WTC11 (cell line): Measurements from ENCODE around the gene ZNF710. TPM values are rescaled to one million over a fixed set of nuclear protein-coding genes. Genes with fewer than 3 reads are reported as not detected.

ENCODE experiments used
- ATF1 ChIP-seq: sonication (generic); formaldehyde crosslinking; IDR thresholded peaks from 2 replicates; pipeline ENCODE4 v1.8.1; 2023; ENCODE audit warnings: mild to moderate bottlenecking, moderate library complexity, missing genetic modification reagents
- ELF4 ChIP-seq: sonication (generic); formaldehyde crosslinking; IDR thresholded peaks from 2 replicates; pipeline ENCODE4 v1.8.1; 2022; ENCODE audit warnings: low read depth, mild to moderate bottlenecking, moderate library complexity, missing genetic modification reagents
- FOXK1 ChIP-seq: sonication (generic); formaldehyde crosslinking; IDR thresholded peaks from 2 replicates; pipeline ENCODE4 v1.8.0; 2022; ENCODE audit warnings: mild to moderate bottlenecking, moderate library complexity, missing genetic modification reagents
- GTF2I ChIP-seq: fragments of 250-450 bp; sonication (Bioruptor Pico); conservative IDR thresholded peaks from 2 replicates; pipeline ENCODE4 v1.4.0; 2021; ENCODE audit warnings: mild to moderate bottlenecking
- JUN ChIP-seq: sonication (generic); formaldehyde crosslinking; IDR thresholded peaks from 2 replicates; pipeline ENCODE4 v1.8.0; 2023; ENCODE audit warnings: mild to moderate bottlenecking, missing genetic modification reagents
- OVOL2 ChIP-seq: fragments of 250-450 bp; sonication (Bioruptor Pico); IDR thresholded peaks from 2 replicates; pipeline ENCODE4 v1.9.0; 2021; ENCODE audit warnings: mild to moderate bottlenecking, borderline replicate concordance
- PRRX2 ChIP-seq: fragments of 250-450 bp; sonication (Bioruptor Pico); IDR thresholded peaks from 2 replicates; pipeline ENCODE4 v1.8.0; 2021; ENCODE audit warnings: mild to moderate bottlenecking
- SP1 ChIP-seq: sonication (generic); formaldehyde crosslinking; conservative IDR thresholded peaks from 2 replicates; pipeline ENCODE4 v1.8.1; 2022; ENCODE audit warnings: missing genetic modification reagents
- TCF7 ChIP-seq: sonication (generic); formaldehyde crosslinking; IDR thresholded peaks from 2 replicates; pipeline ENCODE4 v1.8.0; 2022; ENCODE audit warnings: mild to moderate bottlenecking, low read depth, missing genetic modification reagents, moderate library complexity
- TEAD1 ChIP-seq: sonication (generic); formaldehyde crosslinking; IDR thresholded peaks from 2 replicates; pipeline ENCODE4 v1.8.0; 2022; ENCODE audit warnings: mild to moderate bottlenecking, missing genetic modification reagents
- TEAD4 ChIP-seq: sonication (generic); formaldehyde crosslinking; IDR thresholded peaks from 2 replicates; pipeline ENCODE4 v1.8.0; 2022; ENCODE audit warnings: mild to moderate bottlenecking, missing genetic modification reagents
- ZBTB21 ChIP-seq: sonication (generic); formaldehyde crosslinking; IDR thresholded peaks from 2 replicates; pipeline ENCODE4 v1.8.1; 2023; ENCODE audit warnings: mild to moderate bottlenecking, missing genetic modification reagents, borderline replicate concordance
- ZNF121 ChIP-seq: sonication (generic); formaldehyde crosslinking; IDR thresholded peaks from 2 replicates; pipeline ENCODE4 v1.8.0; 2023; ENCODE audit warnings: missing genetic modification reagents
- ZNF219 ChIP-seq: sonication (generic); formaldehyde crosslinking; IDR thresholded peaks from 2 replicates; pipeline ENCODE4 v1.8.0; 2023; ENCODE audit warnings: missing genetic modification reagents, mild to moderate bottlenecking, borderline replicate concordance
- ZNF263 ChIP-seq: sonication (generic); formaldehyde crosslinking; IDR thresholded peaks from 2 replicates; pipeline ENCODE4 v1.8.1; 2022; ENCODE audit warnings: low read depth, mild to moderate bottlenecking, moderate library complexity, missing genetic modification reagents
- ZNF317 ChIP-seq: sonication (generic); formaldehyde crosslinking; IDR thresholded peaks from 2 replicates; pipeline ENCODE4 v1.8.1; 2023; ENCODE audit warnings: low read depth, mild to moderate bottlenecking, moderate library complexity, missing genetic modification reagents, borderline replicate concordance
- ZNF671 ChIP-seq: fragments of 250-450 bp; sonication (Bioruptor Pico); IDR thresholded peaks from 2 replicates; pipeline ENCODE4 v1.8.0; 2021; ENCODE audit warnings: mild to moderate bottlenecking
- total RNA-seq: library from RNA; stranded (reverse); gene quantifications from 3 replicates; pipeline ENCODE4 v1.2.3, GENCODE V29; 2021
- TF ChIP-seq, protein P1 (sequence below): fragments of 250-450 bp; sonication (Bioruptor Pico); IDR thresholded peaks from 2 replicates; pipeline ENCODE4 v1.9.0; 2021; ENCODE audit warnings: mild to moderate bottlenecking, borderline replicate concordance
- TF ChIP-seq, protein P2 (sequence below): sonication (generic); formaldehyde crosslinking; IDR thresholded peaks from 2 replicates; pipeline ENCODE4 v1.8.1; 2023; ENCODE audit warnings: mild to moderate bottlenecking, moderate library complexity, missing genetic modification reagents
- TF ChIP-seq, protein P3 (sequence below): sonication (generic); formaldehyde crosslinking; IDR thresholded peaks from 2 replicates; pipeline ENCODE4 v1.8.1; 2022; ENCODE audit warnings: low read depth, mild to moderate bottlenecking, moderate library complexity, missing genetic modification reagents, borderline replicate concordance
- TF ChIP-seq, protein P4 (sequence below): fragments of 250-450 bp; sonication (Bioruptor Pico); IDR thresholded peaks from 2 replicates; pipeline ENCODE4 v1.9.0; 2021; ENCODE audit warnings: moderate library complexity, mild to moderate bottlenecking, inconsistent platforms, borderline replicate concordance
- TF ChIP-seq, protein P5 (sequence below): sonication (generic); formaldehyde crosslinking; IDR thresholded peaks from 2 replicates; pipeline ENCODE4 v1.8.1; 2022; ENCODE audit warnings: mild to moderate bottlenecking, missing genetic modification reagents, moderate library complexity, borderline replicate concordance
- TF ChIP-seq, protein P6 (sequence below): fragments of 200-600 bp; IDR thresholded peaks from 2 replicates; pipeline ENCODE4 v1.8.0; 2022; ENCODE audit warnings: antibody characterized with exemption
- TF ChIP-seq, protein P7 (sequence below): sonication (generic); formaldehyde crosslinking; IDR thresholded peaks from 2 replicates; pipeline ENCODE4 v1.8.1; 2023; ENCODE audit warnings: mild to moderate bottlenecking, missing genetic modification reagents, borderline replicate concordance

The ZNF710 gene
- total RNA-seq, 1 experiment from 2014 or later: 25.9 TPM

DNA sequence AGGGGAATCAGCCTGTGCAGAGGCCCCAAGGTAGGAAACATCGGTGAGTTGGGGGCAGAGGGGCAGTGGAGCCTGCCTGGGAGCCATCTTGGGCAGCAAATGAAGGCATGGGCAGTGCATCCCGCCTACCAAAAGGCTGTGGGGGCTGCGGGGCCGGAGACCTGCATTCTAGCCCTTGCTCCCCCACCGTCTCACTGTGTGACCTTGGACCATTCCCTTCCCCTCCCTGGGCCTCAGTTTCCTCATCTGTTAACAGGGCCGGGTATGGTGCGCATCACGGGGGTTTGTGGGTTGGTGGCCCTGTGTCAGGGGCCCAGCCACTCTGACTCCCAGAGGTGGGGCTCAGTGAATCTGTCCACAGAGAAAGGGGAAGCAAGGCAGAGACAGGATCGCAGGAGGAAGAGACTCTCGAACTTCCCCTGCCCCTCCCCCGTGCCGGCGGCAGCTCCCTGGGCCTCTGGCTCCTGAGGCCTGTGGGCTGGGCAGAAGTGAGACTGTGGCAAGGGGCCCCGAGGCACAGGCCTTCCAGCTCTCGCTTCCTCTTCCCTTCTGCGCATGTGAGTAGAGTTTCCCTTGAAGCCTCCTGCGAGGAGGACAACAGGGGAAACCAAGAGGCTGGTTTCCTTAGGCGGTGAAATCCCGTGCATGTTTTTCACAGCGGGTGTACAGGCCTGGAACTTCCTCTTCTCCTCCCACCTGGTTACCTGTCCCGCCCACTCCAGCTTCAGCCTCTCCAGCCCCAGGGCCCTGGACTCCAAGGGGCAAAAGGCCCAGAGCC, 58.3 kb downstream of the ZNF710 start (continued):
- TF ChIP-seq TCF7 (CRISPR knock-in tag) (no peak), TEAD1 (CRISPR knock-in tag) (peak; percentile 65), ZNF263 (no peak), OVOL2 (CRISPR knock-in tag) (no peak), PRRX2 (CRISPR knock-in tag) (no peak), FOXK1 (CRISPR knock-in tag) (peak; percentile 61; the same call in 1 of the 2 replicates), GTF2I (CRISPR knock-in tag) (no peak), TEAD4 (CRISPR knock-in tag) (no peak), ATF1 (CRISPR knock-in tag) (no peak), SP1 (CRISPR knock-in tag) (peak; percentile 69), JUN (CRISPR knock-in tag) (no peak), ZNF121 (CRISPR knock-in tag) (no peak; the same call in 1 of the 2 replicates), ZNF219 (CRISPR knock-in tag) (no peak), ZNF317 (CRISPR knock-in tag) (no peak), ZNF671 (CRISPR knock-in tag) (no peak), ZBTB21 (no peak), ELF4 (CRISPR knock-in tag) (no peak)
- TF ChIP-seq, protein P1, sequence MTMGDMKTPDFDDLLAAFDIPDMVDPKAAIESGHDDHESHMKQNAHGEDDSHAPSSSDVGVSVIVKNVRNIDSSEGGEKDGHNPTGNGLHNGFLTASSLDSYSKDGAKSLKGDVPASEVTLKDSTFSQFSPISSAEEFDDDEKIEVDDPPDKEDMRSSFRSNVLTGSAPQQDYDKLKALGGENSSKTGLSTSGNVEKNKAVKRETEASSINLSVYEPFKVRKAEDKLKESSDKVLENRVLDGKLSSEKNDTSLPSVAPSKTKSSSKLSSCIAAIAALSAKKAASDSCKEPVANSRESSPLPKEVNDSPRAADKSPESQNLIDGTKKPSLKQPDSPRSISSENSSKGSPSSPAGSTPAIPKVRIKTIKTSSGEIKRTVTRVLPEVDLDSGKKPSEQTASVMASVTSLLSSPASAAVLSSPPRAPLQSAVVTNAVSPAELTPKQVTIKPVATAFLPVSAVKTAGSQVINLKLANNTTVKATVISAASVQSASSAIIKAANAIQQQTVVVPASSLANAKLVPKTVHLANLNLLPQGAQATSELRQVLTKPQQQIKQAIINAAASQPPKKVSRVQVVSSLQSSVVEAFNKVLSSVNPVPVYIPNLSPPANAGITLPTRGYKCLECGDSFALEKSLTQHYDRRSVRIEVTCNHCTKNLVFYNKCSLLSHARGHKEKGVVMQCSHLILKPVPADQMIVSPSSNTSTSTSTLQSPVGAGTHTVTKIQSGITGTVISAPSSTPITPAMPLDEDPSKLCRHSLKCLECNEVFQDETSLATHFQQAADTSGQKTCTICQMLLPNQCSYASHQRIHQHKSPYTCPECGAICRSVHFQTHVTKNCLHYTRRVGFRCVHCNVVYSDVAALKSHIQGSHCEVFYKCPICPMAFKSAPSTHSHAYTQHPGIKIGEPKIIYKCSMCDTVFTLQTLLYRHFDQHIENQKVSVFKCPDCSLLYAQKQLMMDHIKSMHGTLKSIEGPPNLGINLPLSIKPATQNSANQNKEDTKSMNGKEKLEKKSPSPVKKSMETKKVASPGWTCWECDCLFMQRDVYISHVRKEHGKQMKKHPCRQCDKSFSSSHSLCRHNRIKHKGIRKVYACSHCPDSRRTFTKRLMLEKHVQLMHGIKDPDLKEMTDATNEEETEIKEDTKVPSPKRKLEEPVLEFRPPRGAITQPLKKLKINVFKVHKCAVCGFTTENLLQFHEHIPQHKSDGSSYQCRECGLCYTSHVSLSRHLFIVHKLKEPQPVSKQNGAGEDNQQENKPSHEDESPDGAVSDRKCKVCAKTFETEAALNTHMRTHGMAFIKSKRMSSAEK: no peak
- TF ChIP-seq, protein P2, sequence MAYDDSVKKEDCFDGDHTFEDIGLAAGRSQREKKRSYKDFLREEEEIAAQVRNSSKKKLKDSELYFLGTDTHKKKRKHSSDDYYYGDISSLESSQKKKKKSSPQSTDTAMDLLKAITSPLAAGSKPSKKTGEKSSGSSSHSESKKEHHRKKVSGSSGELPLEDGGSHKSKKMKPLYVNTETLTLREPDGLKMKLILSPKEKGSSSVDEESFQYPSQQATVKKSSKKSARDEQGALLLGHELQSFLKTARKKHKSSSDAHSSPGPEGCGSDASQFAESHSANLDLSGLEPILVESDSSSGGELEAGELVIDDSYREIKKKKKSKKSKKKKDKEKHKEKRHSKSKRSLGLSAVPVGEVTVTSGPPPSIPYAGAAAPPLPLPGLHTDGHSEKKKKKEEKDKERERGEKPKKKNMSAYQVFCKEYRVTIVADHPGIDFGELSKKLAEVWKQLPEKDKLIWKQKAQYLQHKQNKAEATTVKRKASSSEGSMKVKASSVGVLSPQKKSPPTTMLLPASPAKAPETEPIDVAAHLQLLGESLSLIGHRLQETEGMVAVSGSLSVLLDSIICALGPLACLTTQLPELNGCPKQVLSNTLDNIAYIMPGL (CRISPR knock-in tag): no peak
- TF ChIP-seq, protein P3, sequence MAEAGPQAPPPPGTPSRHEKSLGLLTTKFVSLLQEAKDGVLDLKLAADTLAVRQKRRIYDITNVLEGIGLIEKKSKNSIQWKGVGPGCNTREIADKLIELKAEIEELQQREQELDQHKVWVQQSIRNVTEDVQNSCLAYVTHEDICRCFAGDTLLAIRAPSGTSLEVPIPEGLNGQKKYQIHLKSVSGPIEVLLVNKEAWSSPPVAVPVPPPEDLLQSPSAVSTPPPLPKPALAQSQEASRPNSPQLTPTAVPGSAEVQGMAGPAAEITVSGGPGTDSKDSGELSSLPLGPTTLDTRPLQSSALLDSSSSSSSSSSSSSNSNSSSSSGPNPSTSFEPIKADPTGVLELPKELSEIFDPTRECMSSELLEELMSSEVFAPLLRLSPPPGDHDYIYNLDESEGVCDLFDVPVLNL (CRISPR knock-in tag): no peak
- TF ChIP-seq, protein P4, sequence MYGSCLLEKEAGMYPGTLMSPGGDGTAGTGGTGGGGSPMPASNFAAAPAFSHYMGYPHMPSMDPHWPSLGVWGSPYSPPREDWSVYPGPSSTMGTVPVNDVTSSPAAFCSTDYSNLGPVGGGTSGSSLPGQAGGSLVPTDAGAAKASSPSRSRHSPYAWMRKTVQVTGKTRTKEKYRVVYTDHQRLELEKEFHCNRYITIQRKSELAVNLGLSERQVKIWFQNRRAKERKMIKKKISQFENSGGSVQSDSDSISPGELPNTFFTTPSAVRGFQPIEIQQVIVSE (CRISPR knock-in tag): no peak
- TF ChIP-seq, protein P5, sequence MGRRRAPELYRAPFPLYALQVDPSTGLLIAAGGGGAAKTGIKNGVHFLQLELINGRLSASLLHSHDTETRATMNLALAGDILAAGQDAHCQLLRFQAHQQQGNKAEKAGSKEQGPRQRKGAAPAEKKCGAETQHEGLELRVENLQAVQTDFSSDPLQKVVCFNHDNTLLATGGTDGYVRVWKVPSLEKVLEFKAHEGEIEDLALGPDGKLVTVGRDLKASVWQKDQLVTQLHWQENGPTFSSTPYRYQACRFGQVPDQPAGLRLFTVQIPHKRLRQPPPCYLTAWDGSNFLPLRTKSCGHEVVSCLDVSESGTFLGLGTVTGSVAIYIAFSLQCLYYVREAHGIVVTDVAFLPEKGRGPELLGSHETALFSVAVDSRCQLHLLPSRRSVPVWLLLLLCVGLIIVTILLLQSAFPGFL (CRISPR knock-in tag): no peak
- TF ChIP-seq, protein P6, sequence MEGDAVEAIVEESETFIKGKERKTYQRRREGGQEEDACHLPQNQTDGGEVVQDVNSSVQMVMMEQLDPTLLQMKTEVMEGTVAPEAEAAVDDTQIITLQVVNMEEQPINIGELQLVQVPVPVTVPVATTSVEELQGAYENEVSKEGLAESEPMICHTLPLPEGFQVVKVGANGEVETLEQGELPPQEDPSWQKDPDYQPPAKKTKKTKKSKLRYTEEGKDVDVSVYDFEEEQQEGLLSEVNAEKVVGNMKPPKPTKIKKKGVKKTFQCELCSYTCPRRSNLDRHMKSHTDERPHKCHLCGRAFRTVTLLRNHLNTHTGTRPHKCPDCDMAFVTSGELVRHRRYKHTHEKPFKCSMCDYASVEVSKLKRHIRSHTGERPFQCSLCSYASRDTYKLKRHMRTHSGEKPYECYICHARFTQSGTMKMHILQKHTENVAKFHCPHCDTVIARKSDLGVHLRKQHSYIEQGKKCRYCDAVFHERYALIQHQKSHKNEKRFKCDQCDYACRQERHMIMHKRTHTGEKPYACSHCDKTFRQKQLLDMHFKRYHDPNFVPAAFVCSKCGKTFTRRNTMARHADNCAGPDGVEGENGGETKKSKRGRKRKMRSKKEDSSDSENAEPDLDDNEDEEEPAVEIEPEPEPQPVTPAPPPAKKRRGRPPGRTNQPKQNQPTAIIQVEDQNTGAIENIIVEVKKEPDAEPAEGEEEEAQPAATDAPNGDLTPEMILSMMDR: no peak
- TF ChIP-seq, protein P7, sequence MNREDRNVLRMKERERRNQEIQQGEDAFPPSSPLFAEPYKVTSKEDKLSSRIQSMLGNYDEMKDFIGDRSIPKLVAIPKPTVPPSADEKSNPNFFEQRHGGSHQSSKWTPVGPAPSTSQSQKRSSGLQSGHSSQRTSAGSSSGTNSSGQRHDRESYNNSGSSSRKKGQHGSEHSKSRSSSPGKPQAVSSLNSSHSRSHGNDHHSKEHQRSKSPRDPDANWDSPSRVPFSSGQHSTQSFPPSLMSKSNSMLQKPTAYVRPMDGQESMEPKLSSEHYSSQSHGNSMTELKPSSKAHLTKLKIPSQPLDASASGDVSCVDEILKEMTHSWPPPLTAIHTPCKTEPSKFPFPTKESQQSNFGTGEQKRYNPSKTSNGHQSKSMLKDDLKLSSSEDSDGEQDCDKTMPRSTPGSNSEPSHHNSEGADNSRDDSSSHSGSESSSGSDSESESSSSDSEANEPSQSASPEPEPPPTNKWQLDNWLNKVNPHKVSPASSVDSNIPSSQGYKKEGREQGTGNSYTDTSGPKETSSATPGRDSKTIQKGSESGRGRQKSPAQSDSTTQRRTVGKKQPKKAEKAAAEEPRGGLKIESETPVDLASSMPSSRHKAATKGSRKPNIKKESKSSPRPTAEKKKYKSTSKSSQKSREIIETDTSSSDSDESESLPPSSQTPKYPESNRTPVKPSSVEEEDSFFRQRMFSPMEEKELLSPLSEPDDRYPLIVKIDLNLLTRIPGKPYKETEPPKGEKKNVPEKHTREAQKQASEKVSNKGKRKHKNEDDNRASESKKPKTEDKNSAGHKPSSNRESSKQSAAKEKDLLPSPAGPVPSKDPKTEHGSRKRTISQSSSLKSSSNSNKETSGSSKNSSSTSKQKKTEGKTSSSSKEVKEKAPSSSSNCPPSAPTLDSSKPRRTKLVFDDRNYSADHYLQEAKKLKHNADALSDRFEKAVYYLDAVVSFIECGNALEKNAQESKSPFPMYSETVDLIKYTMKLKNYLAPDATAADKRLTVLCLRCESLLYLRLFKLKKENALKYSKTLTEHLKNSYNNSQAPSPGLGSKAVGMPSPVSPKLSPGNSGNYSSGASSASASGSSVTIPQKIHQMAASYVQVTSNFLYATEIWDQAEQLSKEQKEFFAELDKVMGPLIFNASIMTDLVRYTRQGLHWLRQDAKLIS (CRISPR knock-in tag): no peak
